HEK293T (cell line): Measurements from ENCODE around the gene MARCHF9.

ENCODE experiments used
- ELF4 ChIP-seq: fragments of 450-650 bp; IDR thresholded peaks from 2 replicates; pipeline ENCODE4 v1.6.1; 2017; ENCODE audit warnings: antibody characterized with exemption
- FOXA1 ChIP-seq: fragments of 450-650 bp; IDR thresholded peaks from 2 replicates; pipeline ENCODE4 v1.6.1; 2016; ENCODE audit warnings: mild to moderate bottlenecking
- FOXM1 ChIP-seq: fragments of 450-650 bp; IDR thresholded peaks from 2 replicates; pipeline ENCODE4 v1.6.1; 2017; ENCODE audit warnings: mild to moderate bottlenecking, borderline replicate concordance
- HDGF ChIP-seq: fragments of 450-650 bp; IDR thresholded peaks from 2 replicates; pipeline ENCODE4 v1.6.1; 2017; ENCODE audit warnings: antibody characterized with exemption, borderline replicate concordance
- PKNOX1 ChIP-seq: fragments of 450-650 bp; IDR thresholded peaks from 2 replicates; pipeline ENCODE4 v1.6.1; 2016
- SUZ12 ChIP-seq: fragments of 450-650 bp; IDR thresholded peaks from 2 replicates; pipeline ENCODE4 v1.6.1; 2016; ENCODE audit warnings: mild to moderate bottlenecking

GRCh38 chr12:57717131-57717530 is 37.8 kb upstream of the MARCHF9 start:
- TF ChIP-seq FOXA1 (no peak), PKNOX1 (no peak), ELF4 (no peak), SUZ12 (no peak), FOXM1 (no peak), HDGF (no peak)
